Measurements from ENCODE around the gene EZH1.
A peak's percentile ranks its signal among the peaks of the same experiment; 100 is the strongest.

Gene EZH1

DNA sequence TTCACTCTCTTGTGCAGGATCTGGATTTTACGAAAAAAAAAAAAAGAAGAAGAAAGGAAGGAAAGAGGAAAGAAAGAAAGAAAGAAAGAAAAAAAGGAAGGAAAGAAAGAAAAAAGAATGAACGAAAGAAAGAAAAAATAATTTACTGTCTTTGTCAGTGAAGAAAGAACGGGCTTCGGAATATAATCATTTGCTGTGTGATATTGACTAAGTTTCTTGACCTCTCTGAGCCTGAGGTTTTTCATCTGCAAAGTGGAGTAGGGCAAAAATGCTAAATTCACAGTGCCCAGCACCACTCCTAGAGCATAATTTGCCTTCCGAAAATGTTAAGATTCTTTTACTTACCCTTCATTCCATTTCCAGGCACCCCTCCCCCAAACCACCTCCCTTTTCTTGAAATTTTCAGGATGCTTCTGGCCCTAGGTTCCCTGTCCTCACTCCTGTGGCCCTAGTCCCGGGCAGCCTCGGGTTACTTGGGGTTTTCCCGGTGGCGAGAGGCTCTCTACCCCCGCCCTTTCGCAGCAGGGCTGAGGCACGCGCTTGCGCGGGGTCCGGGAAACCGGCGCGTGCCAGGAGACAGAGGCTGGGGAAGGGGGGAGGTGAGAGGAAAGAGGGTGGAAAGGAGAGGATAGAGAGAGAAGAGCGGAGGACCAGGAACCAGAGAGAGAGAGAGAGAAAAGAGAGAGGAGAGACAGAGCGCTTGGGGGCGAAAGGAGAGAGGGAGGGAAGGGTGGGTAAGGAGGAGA is 62.7 kb downstream of the EZH1 start, which contains the start of gene CNTNAP1:
CNTNAP1 (plus strand) TSS at position 556 of the 746 bp plus-strand sequence. CDS start 299 bp downstream, outside the sequence.
- DNase-seq (ENCODE audit: low read depth): peak; percentile 86

DNA sequence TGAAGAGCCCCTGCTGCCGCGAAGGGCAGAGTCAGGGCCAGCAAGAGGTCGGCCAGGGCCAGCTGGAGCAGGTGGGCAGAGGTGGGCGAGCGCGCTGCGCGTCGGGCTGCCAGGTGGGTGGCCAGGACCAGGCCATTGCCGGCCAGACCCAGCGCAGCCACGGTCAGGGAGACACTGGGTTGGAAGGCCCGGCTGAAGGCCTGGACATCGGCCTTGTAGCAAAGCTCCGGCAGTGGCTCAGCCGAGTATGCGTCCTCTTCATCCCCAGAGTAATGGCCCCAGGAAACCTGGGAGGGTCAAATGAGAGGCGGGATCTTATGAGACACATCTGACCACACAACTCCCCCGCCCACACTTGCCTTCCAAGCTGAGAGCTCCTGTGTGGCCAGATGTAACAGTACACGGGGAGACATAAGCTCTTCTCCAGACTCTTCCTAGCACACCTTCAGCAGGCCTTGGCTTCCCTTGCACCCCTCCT is 64.5 kb downstream of the EZH1 start:
- peak; percentile 52 for DNase-seq (ENCODE audit: low read depth)

DNA sequence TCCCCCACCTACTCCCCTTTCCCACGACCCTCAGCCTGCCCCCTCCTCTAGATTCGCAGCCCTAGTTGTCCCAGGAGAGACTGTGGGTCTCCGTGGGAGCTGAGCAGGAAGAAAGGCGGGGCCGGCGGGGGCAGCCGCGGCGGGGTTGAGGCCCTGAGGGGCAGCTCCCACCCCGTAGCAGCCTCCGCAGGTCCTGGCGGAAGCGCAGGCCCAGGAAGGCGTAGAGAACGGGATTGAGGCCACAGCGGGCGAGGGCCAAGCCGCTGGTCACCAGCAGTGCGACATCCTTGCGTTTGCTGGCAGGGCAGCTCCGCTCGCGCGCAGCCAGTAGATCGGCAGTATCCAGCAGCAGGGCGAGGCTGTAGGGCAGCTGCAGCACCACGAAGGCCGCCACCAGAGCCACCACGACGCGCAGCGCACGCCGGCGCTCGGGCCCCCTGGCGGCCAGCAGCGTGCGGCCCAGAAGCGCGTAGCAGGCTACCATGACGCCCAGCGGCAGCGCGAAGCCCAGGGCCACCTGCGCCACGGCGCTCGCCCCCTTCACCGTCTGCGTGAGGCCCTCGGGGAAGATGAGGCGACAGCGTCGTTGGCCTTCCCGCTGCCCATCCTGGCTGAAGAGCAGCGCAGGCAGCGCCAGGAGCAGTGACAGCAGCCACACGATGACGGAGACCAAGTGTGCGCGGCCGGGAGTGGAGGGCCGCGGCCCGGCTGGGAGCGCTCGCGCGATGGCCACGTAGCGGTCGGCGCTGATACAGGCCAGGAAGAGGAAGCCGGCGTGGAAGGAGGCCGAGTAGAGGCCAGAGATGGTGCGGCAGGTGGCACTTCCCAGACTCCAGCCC is 65.1 kb downstream of the EZH1 start:
- peak; percentile 87 for DNase-seq (ENCODE audit: low read depth)

DNA sequence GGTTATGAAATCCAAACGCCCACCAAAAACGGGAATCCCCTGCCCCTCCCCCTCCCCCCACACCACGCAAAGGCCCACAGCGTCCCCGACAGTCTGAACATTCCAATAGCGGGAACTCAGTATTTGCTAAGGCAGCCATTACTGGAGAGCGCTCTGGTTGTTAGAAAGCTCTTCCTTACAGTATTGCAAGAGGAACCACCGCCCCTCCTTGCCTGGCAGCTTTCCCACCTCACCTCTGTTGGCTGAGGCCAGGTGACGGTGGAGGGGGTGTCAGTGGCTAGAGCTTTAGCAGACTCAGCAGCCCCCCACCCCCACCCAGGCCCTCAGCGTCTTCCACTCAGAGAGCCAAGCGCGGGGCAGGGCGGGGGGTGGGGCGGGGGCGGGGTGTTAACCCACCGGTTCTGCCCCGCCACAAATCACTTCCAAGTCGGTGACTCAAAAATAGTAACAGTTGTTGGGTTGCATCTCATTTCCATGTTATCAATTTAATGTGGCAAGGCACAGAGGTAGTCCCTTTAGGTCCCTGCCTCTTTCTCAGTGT is 65.8 kb downstream of the EZH1 start:
- peak; percentile 67 for DNase-seq (ENCODE audit: low read depth)

DNA sequence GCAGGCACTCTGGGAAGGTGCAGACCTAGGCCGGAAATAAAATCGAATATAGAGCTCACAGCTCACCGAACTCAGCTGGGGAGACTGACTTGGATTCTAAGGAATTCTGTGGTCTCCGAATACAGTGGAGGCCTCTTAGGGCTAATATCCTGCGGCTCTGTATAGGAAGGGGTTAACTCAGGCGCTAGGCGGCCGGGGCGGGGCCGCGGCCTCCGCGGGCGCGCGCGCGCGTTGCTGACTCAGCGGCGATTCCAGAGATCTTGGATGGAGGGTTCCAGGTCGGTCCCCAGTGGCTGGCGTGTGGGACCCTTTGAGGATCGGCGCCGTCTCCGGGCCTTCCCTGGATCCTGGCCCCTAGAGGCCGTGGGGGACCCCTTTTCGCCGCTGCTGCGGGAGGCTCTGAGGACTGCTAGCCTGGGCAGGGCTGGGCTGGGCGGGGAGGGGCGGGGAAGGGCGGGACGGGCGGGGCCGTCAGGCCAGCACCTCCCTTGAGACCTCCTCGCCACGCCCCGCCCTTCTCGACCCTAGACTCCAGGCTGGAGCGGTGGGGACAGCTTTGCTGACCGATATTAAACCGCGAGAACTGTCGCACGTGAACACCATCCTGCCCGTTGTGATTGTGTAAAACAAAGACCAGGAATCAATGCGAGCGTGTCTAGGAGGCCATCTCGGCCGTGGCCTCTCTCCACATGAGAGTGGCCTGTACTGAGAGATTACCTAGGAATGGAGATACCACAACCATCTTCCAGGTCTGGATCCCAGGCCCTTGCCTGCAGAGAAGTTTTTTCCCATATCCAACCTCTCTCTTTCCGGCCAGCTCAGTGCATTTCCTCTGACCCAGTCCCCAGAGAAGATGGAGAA is 66.7 kb downstream of the EZH1 start:
- peak; percentile 97 for DNase-seq (ENCODE audit: low read depth)

DNA sequence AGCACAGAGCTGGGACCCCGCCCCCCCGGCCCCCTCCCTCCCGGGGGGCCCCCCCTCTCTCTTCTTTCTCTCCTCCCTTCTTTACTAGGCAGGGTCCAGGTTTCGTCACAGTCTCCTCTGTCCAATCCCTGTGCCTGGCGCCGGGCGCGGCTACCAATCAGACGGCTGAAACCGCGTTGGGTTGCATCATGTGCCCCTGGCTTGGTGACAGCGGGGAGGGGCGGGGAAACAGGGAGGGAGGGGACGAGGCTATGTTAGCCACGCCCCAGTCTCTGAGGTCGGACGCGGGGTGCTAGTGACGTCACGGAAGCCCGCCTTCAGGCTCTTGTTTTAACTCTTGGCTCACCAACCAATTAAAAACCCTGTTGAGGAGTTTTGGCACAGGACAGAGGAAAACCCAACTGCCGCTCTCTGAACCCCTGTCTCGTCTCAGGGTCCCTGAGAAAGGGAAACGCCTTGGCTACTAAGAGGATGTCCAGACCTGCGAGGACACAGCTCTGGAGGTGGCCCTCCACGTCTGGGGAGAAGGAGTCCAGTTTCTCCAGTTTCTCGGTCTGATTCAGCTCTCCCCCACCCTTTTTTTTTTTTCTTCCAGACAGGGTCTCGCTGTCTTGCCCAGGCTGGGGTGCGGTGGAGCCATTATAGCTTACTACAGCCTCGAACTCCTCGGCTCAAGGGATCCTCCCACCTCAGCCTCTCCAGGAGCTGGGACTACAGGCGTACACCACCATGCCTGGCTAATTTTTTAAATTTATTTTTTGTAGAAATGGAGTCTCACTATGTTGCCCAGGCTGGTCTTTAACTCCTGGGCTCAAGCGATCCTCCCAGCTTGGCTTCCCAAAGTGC is 67.6 kb downstream of the EZH1 start:
- DNase-seq (ENCODE audit: low read depth): peak; percentile 100

DNA sequence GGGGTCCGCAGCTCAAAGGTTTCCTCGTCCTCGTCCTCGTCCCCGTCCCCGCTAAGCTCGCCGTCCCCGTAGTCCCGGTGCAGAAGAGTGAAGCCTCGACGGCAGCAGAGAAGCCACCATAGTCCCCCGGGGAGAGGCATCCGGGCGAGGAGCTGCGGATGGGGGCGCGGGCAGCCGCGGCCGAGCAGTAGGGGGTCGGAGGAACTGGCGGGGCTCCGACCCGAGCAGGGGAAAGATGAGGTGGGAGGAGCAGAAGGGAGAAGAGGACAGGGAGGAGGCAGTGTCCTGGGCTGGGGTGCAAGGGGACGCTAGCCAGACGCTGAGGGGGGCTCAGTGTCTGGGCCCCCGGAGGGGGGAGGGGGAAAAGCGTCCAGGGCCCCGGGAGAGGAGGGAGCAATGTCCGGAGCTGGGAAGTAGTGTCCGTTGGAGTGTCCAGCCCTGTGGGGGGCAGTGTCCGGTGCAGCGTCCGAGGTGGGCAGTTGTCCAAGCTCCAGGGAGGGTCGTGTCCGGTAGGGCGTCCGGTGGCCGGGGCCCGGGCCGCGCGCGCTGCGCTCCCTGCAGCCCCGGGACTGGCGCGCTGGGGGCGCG is 68.3 kb downstream of the EZH1 start, which contains the start of gene PLEKHH3:
PLEKHH3 (minus strand) TSS at position 571 of the 588 bp plus-strand sequence; CDS start at position 140, 431 bp downstream.
- no peak for DNase-seq (ENCODE audit: low read depth)

DNA sequence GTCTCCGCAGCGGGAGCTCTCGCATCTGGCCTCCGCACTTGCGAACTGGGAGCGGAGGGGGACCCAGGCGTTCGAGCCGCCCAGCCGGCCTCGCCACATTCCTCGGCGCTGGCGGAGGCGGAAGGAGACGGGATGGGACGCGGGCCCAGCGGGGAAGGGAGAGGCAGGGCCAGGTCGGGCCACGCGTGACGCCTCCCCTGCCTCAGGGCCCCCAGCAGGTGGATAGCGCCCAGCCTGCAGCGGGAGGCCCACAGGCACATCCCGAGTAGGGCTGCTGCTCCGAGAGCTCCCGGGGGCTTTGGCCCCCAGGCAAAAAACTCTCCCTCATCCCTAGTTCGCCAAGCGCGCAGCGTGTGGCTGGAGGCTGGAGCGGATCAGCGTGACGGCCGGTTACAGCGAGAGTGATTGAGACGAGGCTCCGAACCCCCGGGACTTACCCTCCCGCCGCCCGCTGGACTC is 68.8 kb downstream of the EZH1 start:
- DNase-seq (ENCODE audit: low read depth): peak; percentile 74

DNA sequence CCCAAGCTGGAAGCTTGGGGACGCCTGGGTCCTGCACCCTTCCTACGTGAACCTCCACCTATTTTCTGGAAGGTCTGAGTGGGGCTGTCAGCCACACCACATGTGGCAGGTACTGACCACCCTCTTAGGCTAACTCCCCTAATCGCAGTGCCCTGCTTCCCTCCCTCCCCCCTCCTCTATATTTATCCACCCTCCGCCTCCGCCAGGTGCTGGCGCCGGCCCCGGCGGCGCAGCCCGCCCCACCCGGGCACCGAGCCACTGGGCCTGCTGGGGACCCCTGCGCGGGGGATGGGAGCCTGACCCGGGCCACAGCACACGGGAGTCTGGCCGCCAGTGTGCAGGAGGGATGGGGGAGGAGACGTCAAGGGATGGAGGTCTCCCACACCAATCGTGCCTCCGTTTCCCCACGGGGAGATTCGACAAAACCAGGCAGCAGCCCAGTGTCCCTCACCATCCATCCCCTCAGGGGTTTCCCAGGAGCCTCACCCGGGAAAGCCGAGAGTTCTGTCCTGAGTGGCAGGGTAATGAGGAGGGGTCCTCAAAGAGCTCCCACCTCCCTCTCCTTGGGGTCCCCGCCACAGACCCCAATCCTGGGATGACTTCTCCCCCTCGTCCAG is 69.4 kb downstream of the EZH1 start:
- no peak for DNase-seq (ENCODE audit: low read depth)

DNA sequence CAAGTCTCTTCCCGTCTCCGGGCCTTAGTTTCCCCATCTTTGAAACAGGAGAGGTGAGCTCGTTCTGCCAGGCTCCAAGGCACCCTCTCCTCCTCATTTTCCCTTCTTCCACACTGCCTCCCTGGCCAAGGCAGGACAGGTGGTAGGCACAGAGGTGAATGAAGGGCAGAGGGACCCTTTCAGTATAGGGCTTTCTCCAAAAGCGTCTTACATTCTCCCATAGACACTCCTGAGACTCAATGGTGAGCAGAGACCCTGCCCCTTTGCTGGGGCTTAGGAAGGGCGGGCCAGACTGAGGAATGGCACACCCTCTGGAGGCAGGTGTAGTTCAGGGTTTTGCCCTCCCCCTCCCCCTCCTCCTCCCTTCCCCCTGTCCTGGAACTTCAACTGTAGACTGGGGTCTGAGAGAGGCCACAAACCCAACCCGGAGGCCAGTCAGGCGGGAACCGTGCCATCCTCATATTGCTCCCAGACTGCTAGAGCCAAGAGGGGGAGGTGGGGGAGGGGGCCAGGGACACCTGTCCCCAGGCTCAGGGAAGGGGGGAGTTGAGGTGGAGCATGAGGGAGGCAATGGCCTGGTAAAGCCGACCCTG is 70.0 kb downstream of the EZH1 start:
- peak; percentile 18 for DNase-seq (ENCODE audit: low read depth)

DNA sequence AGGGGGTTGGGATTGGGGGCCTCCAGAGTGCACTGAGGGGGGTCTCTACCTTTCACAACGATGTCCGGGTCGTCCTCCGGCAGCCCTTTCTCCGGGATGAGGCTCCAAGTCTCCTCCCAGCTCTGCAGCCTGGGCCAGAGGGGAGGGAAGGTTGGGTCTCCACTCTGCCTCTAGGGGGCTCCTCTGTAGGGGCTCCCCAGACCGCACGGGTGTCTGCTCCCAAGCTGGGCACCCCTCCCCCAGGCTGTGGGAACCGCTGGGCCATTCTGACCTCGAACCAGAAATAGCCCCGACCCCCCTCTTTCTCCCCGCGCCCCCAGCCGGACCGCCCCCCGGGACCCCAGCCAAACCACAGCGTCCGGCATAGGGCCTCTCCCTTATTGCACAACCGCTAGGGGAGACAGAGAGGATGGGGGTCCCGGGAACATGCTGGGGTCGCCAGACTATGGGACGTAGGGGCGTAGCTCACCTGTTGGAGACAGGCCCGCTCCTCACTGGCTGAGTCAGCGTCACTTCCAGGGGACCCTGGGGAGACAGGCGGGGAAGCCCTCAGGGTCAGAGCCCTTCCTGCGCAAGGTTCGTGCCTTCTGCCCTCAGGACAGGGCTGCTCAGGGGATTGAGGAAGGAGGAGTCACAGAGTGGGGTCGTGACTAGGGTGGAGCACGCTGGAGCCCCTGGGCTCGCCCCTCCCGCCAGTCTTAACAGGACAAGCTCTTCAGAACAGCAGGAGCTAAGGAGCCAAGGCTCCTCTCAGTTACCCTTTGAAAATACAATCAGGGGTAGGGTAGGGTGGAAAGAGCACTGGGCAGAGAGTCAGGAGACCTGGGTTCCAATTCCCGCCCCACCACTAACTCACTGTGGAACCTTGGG is 70.7 kb downstream of the EZH1 start:
- DNase-seq (ENCODE audit: low read depth): peak; percentile 79

DNA sequence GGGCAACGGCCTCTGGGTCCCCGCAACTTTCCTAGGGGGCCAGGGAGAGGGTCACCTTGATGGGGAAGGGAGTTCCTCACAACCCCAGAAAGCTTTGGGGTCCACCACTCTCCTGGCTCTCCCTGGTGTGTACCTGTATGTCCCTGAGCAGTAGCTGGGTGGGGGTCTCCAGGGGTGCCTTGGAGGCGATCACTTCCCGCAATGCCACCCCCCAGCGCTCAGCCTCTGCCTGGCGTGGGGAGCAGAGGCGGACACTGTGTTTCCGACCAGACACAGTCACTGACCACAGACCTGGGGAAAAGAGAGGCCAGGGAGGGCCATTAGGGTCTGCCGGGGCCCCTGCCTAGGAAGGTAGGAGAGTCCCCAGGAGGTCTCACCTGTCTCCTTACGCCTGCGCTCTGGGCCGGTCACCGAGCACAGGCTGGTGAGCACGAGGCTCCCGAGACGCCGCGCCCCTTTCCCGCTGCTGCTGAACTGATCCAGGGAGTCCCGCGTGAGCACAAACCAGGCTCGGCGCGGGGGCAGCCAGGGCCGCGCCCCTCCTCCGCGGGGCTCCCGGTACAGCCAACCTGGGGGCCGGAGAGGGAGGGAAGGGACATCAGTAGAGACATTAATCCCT is 71.5 kb downstream of the EZH1 start:
- no peak for DNase-seq (ENCODE audit: low read depth)

DNA sequence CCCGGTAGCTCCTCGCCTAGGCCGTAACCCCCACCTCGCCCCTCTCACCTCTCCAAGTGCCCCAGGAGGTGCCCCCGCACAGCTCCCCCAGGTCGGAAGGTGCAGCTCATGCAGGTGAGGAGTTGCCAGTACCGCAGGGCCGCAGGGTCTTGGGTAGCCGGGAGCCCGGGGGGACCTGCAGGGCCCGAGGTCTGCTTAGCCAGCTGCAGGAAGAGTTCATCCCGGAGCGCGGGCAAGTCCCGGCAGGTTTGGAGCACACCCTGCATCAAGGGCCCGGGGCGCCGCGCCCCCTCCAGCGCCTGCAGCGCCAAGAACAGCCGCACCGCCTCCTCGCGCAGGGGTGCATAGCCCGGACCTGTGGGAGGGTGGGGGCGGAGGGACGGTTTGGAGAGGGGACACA is 72.8 kb downstream of the EZH1 start:
- no peak for DNase-seq (ENCODE audit: low read depth)

DNA sequence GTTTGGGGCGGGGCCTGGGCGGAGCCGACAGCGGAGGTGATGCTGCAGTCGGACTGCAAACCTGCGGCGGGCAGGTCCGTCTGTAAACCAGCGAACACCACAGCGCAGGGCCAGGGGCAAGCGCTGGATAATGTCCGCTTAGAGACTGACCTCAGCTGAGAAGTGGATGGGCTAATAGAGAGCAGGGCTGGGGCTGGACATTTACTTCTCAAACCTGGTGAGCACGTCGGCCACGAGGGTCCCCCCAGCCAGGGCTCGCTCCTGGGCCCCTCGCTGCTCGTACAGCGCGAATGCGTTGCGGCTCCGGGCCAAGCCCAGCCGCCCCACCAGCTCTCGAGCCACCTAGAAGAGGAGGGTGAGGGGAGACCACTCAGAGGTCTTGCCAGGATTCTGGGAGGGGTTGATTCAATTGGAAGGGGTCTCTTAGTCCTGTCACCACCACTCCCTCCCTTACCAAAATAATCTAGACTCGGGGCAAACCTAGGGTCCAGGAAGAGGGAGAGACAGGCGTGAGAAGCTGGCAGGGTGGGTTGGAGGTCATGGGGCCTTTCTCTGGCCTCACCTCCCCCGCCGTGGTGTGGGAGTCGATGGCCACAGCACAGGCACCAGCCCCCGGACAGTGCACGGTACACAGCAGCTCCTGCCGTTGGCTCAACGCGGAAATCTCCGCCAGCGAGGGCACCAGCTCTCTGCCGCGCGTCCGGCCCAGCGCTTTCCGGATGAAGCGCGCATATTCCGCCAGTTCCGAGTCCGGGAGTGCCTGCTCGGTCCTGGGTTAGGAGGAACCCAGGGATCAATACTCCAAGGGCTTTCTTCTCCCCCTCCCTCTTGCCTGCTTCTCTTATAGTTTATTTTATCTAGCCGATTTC is 73.8 kb downstream of the EZH1 start:
- DNase-seq (ENCODE audit: low read depth): no peak

DNA sequence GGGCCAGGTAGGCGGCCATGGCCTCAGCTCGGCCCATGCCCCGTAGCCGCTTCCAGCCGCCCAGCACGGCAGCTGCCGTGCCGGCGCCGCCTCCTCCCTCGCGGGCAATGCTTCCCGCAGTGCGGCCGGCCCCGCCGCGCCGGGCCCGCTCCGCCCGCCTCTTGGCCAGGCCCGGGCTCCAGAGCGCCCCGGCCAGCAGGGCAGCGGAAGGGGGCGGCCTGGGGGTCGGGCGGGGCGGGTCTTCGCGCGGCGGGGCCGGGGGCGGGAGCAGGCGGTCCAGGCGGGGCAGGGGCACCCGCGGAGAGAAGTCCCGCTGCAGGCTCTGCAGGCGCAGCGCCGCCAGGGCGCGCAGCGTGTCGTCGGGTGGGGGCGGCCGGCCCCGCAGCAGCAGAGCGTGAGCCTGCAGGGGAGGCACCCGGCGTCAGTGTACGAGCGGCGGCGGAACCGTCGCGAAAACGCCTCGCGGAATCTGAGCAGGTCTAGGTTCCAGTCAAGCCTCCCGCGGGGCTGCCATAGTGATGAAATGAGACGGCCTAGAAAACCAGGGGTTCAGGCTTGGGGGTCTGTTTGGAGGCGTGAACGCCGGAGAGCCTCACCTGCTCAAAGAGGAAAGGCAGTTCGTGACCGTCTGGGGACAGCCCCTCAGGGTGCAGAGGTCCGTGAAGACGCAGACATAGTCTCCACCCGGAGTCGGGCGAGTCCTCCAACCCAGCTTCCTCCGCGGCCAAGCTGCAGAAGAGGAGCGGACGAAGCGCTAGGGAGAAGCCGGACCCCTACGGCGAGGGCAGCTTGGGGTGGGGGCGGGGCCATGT is 74.7 kb downstream of the EZH1 start:
- DNase-seq (ENCODE audit: low read depth): no peak

DNA sequence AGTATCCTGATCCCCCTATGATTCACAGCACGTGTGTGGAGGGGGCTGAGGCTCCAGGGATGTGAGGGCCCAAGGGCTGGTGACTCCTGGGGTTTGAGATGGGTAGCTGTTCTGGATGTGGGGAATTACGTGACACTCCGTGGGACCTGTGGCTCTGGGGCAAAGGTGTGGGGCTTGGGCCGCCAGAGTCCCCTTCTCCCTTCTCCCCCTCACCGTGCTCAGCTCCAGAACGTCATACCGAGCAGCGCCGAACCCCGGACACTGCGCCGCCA is 75.2 kb downstream of the EZH1 start:
- no peak for DNase-seq (ENCODE audit: low read depth)

All from ELR (cell line).